GM23248 (cell line): ENCODE measurements around the gene ST8SIA1. TPM values are rescaled to one million over a fixed set of nuclear protein-coding genes. Genes with fewer than 3 reads are reported as not detected.
"Not testable (repeated sequence)": the region's sequence is repeated elsewhere in the genome, so short reads cannot be mapped to it uniquely, and the experiment has no call there.

Experiments
- DNase-seq: peaks from one replicate; pipeline ENCODE4 v3.0.0-alpha.2; 2015
- H2AFZ ChIP-seq: fragments of 200-600 bp; sonication (generic); 2 replicates; pipeline ENCODE4 v1.6.1; 2016; ENCODE audit warnings: antibody characterized with exemption
- H3F3A ChIP-seq: fragments of 200-600 bp; sonication (generic); 2 replicates; pipeline ENCODE4 v1.6.1; 2016; ENCODE audit warnings: mild to moderate bottlenecking, antibody characterized with exemption, mixed run types; ENCODE audit not compliant: insufficient read depth
- H3K27ac ChIP-seq: fragments of 200-600 bp; sonication (generic); 2 replicates; pipeline ENCODE4 v1.5.1; 2016; ENCODE audit warnings: mild to moderate bottlenecking
- H3K27me3 ChIP-seq: fragments of 200-600 bp; sonication (generic); replicated peaks from 2 replicates; pipeline ENCODE4 v1.6.1; 2016; ENCODE audit warnings: mild to moderate bottlenecking; ENCODE audit not compliant: insufficient read depth
- H3K36me3 ChIP-seq: fragments of 200-600 bp; sonication (generic); 2 replicates; pipeline ENCODE4 v1.6.1; 2016; ENCODE audit warnings: low read depth, mild to moderate bottlenecking
- H3K4me1 ChIP-seq: fragments of 200-600 bp; sonication (generic); 2 replicates; pipeline ENCODE4 v1.6.1; 2016; ENCODE audit warnings: mild to moderate bottlenecking; ENCODE audit not compliant: insufficient read depth
- H3K4me2 ChIP-seq: fragments of 200-600 bp; sonication (generic); one replicate; pipeline ENCODE4 v1.6.1; 2016; ENCODE audit warnings: mild to moderate bottlenecking; ENCODE audit not compliant: unreplicated experiment
- H3K4me3 ChIP-seq: fragments of 200-600 bp; sonication (generic); 2 replicates; pipeline ENCODE4 v1.5.1; 2016; ENCODE audit warnings: mild to moderate bottlenecking
- H3K79me2 ChIP-seq: fragments of 200-600 bp; sonication (generic); 2 replicates; pipeline ENCODE4 v1.6.1; 2016; ENCODE audit warnings: mild to moderate bottlenecking; ENCODE audit not compliant: insufficient read depth
- H3K9ac ChIP-seq: fragments of 200-600 bp; sonication (generic); 2 replicates; pipeline ENCODE4 v1.6.1; 2016; ENCODE audit warnings: mild to moderate bottlenecking
- H3K9me2 ChIP-seq: fragments of 200-600 bp; sonication (generic); 2 replicates; pipeline ENCODE4 v1.6.1; 2016; ENCODE audit warnings: mixed run types, mild to moderate bottlenecking, moderate library complexity; ENCODE audit not compliant: insufficient read depth
- H3K9me3 ChIP-seq: fragments of 200-600 bp; sonication (generic); one replicate; pipeline ENCODE4 v1.6.1; 2017; ENCODE audit warnings: low read depth
- H4K20me1 ChIP-seq: fragments of 200-600 bp; sonication (generic); 2 replicates; pipeline ENCODE4 v1.6.0; 2016; ENCODE audit not compliant: insufficient read depth
- EZH2 ChIP-seq: fragments of 200-600 bp; sonication (generic); IDR thresholded peaks from 2 replicates; pipeline ENCODE4 v1.6.1; 2018; ENCODE audit warnings: antibody characterized with exemption, mild to moderate bottlenecking; ENCODE audit not compliant: insufficient read depth, poor library complexity, severe bottlenecking
- EZH2phosphoT487 ChIP-seq: fragments of 200-600 bp; sonication (generic); IDR thresholded peaks from 2 replicates; pipeline ENCODE4 v1.6.1; 2018; ENCODE audit warnings: antibody characterized with exemption, moderate library complexity, mild to moderate bottlenecking, low read depth; ENCODE audit not compliant: insufficient read depth
- WGBS, 2 experiments: methylation state at CpG; one replicate each; pipeline ENCODE4 v1.1.6; 2015 to 2017; ENCODE audit warnings: low lambda C conversion rate in 2 of 2, low coverage in 1 of 2; ENCODE audit errors: missing lambda C conversion rate in 2 of 2; 5-methylcytosine and 5-hydroxymethylcytosine counted together
- in situ Hi-C: fragments of 300-500 bp; cut with MboI; formaldehyde crosslinking; loops from 2 replicates; pipeline ENCODE4 v1.15.0; 2020
- polyA plus RNA-seq: library from polyadenylated mRNA; unstranded; fragments of >200 nt; fragmentation: Nextera tagmentation; extraction: Ambion mirVana; gene quantifications from 2 replicates; pipeline ENCODE4 v1.2.1, GENCODE V29; 2016
- total RNA-seq: library from RNA; depleted of rRNA; stranded (reverse); fragments of >200 nt; shearing (Covaris generic); gene quantifications from 2 replicates; pipeline ENCODE4 v1.2.3, GENCODE V29; 2014; rRNA removed

Gene ST8SIA1
- total RNA-seq (not detected in 2 replicates), polyA plus RNA-seq (0.15 TPM in 1 of 2 replicates, not detected in the other)

GRCh38 chr12:22334410-22335100, at the start of gene ST8SIA1:
Gene ST8SIA1, minus strand, starts transcription at chr12:22334707. Its CDS starts 475 bp downstream, at chr12:22334232.
- Histone ChIP-seq H2AFZ (peak within 1 kb of the TSS; percentile 78), H3F3A (peaks cover 4% of the 10 kb centered on the region; the same call in 1 of the 2 replicates), H3K4me3 (peak within 1 kb of the TSS; percentile 70), H3K9me3 (no peaks in the 10 kb centered on the region), H3K27me3 (peaks cover 79% of the 10 kb centered on the region), H3K9ac (0 out of 2 replicates have a peak within 1 kb of the TSS, but pooled peaks have one; percentile 11), H3K27ac (no peak within 1 kb of the TSS), H3K4me2 (peak within 1 kb of the TSS; percentile 96), H3K79me2 (no peaks in the 10 kb centered on the region), H3K9me2 (no peaks in the 10 kb centered on the region), H3K36me3 (no peaks in the 10 kb centered on the region), H3K4me1 (no peaks in the 10 kb centered on the region), H4K20me1 (no peaks in the 10 kb centered on the region)
- in situ Hi-C loops: loop anchor here (10.0 kb wide), 1 partner anchor 240 kb away; no protein-coding TSS in a partner anchor
- TF ChIP-seq EZH2phosphoT487: no peak
- TF ChIP-seq EZH2: no peak
- peak; percentile 44 for DNase-seq
- 3% methylated on average over 24 to 60 of the region's 70 CpGs for WGBS, 2 experiments

DNA sequence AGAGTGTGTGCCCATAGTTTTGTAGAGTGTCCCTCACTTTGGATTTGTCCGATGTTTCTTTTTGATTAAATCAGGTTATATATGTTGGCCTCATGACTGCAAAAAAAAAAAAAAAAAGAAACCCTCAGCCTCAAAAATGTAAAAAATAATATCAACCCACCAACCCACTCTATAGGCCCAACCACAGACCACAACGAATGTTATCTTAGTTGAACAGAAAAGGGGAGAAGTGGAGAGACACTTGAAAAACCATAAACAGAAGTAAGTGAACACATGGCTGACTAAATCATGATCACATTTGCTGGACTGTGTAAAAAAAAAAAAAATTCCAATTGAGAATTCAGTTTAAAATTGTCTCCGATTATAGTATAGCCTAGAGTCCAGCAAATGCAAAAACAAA, 45.5 kb upstream of the ST8SIA1 start:
- Histone ChIP-seq H4K20me1 (no peaks in the 10 kb centered on the region), H3F3A (no peaks in the 10 kb centered on the region), H3K4me1 (no peaks in the 10 kb centered on the region), H3K9me3 (no peaks in the 10 kb centered on the region), H3K9me2 (no peaks in the 10 kb centered on the region), H3K4me2 (no peak overlapping the region), H3K27me3 (no peaks in the 10 kb centered on the region), H3K36me3 (no peaks in the 10 kb centered on the region), H2AFZ (no peak overlapping the region), H3K4me3 (no peak overlapping the region), H3K79me2 (no peaks in the 10 kb centered on the region), H3K9ac (no peak overlapping the region), H3K27ac (no peak overlapping the region)
- WGBS, 2 experiments: 37 to 38% methylated on average over 3 of the region's 3 CpGs
- DNase-seq: no peak
- in situ Hi-C loops: no loop called here
- TF ChIP-seq EZH2phosphoT487 (no peak), EZH2 (no peak)

- in situ Hi-C loops: no loop called here
- 41 to 53% methylated on average over 4 of the region's 4 CpGs for WGBS, 2 experiments
Observed at GRCh38 chr12:22377731-22378496, 43.4 kb upstream of the ST8SIA1 start.

GRCh38 chr12:22376596-22377150, 42.2 kb upstream of the ST8SIA1 start:
- H3K36me3 ChIP-seq, H2AFZ ChIP-seq, H3K79me2 ChIP-seq, H3K9ac ChIP-seq, H3K9me3 ChIP-seq, H3K27me3 ChIP-seq, in situ Hi-C loops, DNase-seq, H3K4me3 ChIP-seq, H3K4me2 ChIP-seq, H3F3A ChIP-seq, H4K20me1 ChIP-seq, H3K4me1 ChIP-seq, H3K27ac ChIP-seq, H3K9me2 ChIP-seq: not testable (repeated sequence)
- 79 to 86% methylated on average over 26 to 44 of the region's 44 CpGs for WGBS, 2 experiments

More at GRCh38 chr12:22377731-22378496, 43.4 kb upstream of the ST8SIA1 start:
- no peaks in the 10 kb centered on the region for H4K20me1 ChIP-seq
- TF ChIP-seq EZH2: no peak
- TF ChIP-seq EZH2phosphoT487: no peak
- no peak overlapping the region for H3K4me3 ChIP-seq
- no peaks in the 10 kb centered on the region for H3K79me2 ChIP-seq
- DNase-seq: no peak
- no peaks in the 10 kb centered on the region for H3F3A ChIP-seq
- H3K27ac ChIP-seq: no peak overlapping the region
- no peaks in the 10 kb centered on the region for H3K4me1 ChIP-seq
- H3K9me2 ChIP-seq: no peaks in the 10 kb centered on the region
- H2AFZ ChIP-seq: no peak overlapping the region
- H3K36me3 ChIP-seq: no peaks in the 10 kb centered on the region
- H3K9me3 ChIP-seq: no peaks in the 10 kb centered on the region
- no peak overlapping the region for H3K4me2 ChIP-seq
- H3K9ac ChIP-seq: no peak overlapping the region
- 0 out of 2 replicates have a peak, but pooled peaks cover 7% of the 10 kb centered on the region for H3K27me3 ChIP-seq
